Right cardiac atrium (tissue), 5 donors: Measurements from ENCODE around the gene MAPK10. TPM values are rescaled to one million over a fixed set of nuclear protein-coding genes. Genes with fewer than 3 reads are reported as not detected.

ENCODE experiments used
- ATAC-seq, 2 donors: fragments of 200-7000 bp; cut with Tn5 transposase; one replicate each; pipeline versions ENCODE4 v1.8.0 to v1.9.1; 2020; ENCODE audit warnings: moderate library complexity in 2 of 2, mild to moderate bottlenecking in 1 of 2
- DNase-seq, 3 donors: peaks; one replicate each; pipeline ENCODE4 v3.0.0-alpha.2; 2020
- H3K27ac ChIP-seq: one replicate; pipeline ENCODE4 v1.5.1; 2013; ENCODE audit warnings: mild to moderate bottlenecking, low read length, control low read depth, moderate library complexity
- H3K27me3 ChIP-seq: one replicate; pipeline ENCODE4 v1.6.1; 2013; ENCODE audit not compliant: control insufficient read depth, insufficient read depth
- H3K4me1 ChIP-seq: one replicate; pipeline ENCODE4 v1.6.1; 2013; ENCODE audit warnings: low read length; ENCODE audit not compliant: control insufficient read depth, insufficient read depth
- H3K4me3 ChIP-seq: one replicate; pipeline ENCODE4 v1.5.1; 2013; ENCODE audit warnings: low read length, control low read depth
- H3K9me3 ChIP-seq: one replicate; pipeline ENCODE4 v1.6.1; 2013; ENCODE audit warnings: low read length; ENCODE audit not compliant: control insufficient read depth
- WGBS: extraction: QIAGEN DNeasy Blood & Tissue Kit; methylation state at CpG from one replicate; pipeline ENCODE4 v1.1.7; 2013; 5-methylcytosine and 5-hydroxymethylcytosine counted together
- intact Hi-C, 4 donors: fragments of 100-400 bp; cut with DNase I; formaldehyde crosslinking; loops; one replicate each; pipeline versions ENCODE4 v1.11.0 to v1.14.0; 2022 to 2023
- polyA plus RNA-seq: library from polyadenylated mRNA; stranded (reverse); fragments of 200-250 nt; gene quantifications from one replicate; pipeline ENCODE4 v1.2.3, GENCODE V29; 2013
- total RNA-seq, 4 donors: library from RNA; stranded (reverse); fragmentation: NEBNext Ultra II Directional; extraction: Animal tissue kit (Norgen Biotek cat#: 25700); gene quantifications; one replicate each; pipeline ENCODE4 v1.2.1, GENCODE V29; 2021
- donor health status: healthy with polysubstance abuse.
- donor health status: DM: no; HTN: yes; CAD: no.
- donor health status: DM: no; HTN: no; CAD: no.
- donor health status: DM: no; HTN: yes; CAD: no; lungs with severe emphysema.
- donor health status: DM: yes; HTN: yes; CAD: no.

MAPK10 gene
- total and polyA plus RNA-seq, 5 donors, result 6.6 to 12.9 (median 7.8) TPM

DNA sequence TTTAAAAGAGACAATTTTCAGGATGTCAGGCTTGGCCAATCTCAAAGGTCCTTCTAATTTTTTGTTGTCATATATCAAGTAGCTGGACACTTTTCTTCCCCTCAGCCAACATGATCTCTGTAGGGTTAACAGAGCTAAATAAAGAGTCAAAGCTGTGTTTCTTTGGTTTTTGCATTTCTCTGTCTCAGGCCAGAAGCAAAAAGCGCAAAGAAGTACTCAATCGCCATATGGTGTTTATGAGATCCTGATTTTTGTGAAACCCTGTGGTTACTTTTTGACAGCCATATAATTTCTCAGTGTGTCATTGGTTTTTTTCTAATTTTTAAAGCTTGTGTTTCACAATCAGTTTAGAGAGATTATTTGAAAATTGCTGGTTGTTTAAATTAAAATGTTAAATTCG, 111.9 kb downstream of the MAPK10 start:
- ATAC-seq (no peak), DNase-seq (no peak)
- Histone ChIP-seq H3K4me3 (no peak overlapping the region), H3K27ac (no peak overlapping the region), H3K9me3 (peaks cover 1% of the 10 kb centered on the region), H3K4me1 (no peaks in the 10 kb centered on the region), H3K27me3 (no peaks in the 10 kb centered on the region)
- 87% methylated on average over 3 of the region's 3 CpGs for WGBS
- intact Hi-C loops, result no loop called here

DNA sequence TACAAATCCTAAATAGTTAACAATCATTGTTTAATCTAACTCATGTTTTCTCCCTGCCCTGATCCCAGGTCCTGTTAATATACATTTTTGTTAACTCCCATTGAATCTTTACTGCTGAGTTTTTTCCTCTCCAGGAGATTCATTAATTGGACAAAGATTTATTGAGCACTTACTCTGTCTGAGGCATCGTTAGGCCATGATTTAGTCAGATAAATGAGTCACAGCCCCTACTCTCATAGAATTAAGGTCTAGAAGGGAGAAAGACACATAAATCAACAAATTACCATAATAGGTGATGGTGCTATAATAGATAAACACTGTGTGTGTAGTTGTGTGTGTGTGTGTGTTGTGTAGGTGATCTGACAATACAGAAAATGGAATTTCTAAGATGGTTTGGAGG, 112.5 kb downstream of the MAPK10 start:
- no peak overlapping the region for H3K27ac ChIP-seq
- WGBS, result 42% methylated on average over 1 of the region's 1 CpG
- H3K9me3 ChIP-seq, result peaks cover 1% of the 10 kb centered on the region
- no peaks in the 10 kb centered on the region for H3K4me1 ChIP-seq
- intact Hi-C loops, result no loop called here
- H3K27me3 ChIP-seq, result no peaks in the 10 kb centered on the region
- no peak overlapping the region for H3K4me3 ChIP-seq
- ATAC-seq, result no peak
- DNase-seq, result no peak

DNA sequence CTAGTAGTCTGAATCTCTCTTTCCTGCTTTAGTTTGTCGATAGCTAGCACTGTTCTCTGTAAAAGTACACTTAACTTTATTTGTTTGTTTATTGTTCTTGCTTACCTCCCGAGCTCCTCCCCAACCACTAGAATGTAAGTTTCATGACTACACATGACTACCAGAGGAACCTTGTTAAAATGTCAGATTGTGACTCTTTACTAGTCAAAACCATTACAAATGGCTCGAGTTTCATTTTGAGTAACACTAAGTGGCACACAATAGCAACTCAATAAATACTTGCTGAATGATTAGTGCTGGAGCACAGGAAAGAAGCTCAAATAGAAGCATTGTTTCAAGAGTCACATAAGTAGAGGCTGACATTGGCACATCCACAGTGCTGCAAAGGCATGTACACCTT, 116.1 kb downstream of the MAPK10 start:
- intact Hi-C loops, result no loop called here
- no peak for DNase-seq
- WGBS, result 80% methylated on average over 3 of the region's 3 CpGs
- H3K4me3 ChIP-seq, result no peak overlapping the region
- no peaks in the 10 kb centered on the region for H3K4me1 ChIP-seq
- H3K9me3 ChIP-seq, result peaks cover 1% of the 10 kb centered on the region
- ATAC-seq, result no peak
- H3K27me3 ChIP-seq, result no peaks in the 10 kb centered on the region
- no peak overlapping the region for H3K27ac ChIP-seq

DNA sequence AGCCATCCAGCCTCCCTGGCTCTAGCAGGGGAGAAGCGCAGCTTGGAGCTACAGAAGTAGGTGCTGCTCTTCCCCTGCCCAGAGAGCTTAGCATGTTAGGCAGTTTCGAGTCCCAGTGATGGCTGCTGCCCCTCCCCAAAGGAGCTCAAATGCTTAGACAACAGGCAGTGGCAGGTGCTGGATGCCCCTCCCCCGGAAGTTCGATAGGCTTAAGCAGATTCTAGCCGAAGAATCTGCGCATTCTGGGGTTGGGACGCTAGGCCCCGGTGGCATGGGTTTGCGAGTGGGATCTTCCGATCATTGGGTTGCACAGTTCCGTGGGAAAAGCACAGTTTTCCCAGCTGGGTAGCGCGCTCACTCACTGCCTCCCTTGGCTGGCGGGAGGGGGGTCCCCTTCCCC, 117.2 kb downstream of the MAPK10 start:
- Histone ChIP-seq H3K27ac (no peak overlapping the region), H3K4me1 (no peaks in the 10 kb centered on the region), H3K4me3 (no peak overlapping the region), H3K9me3 (peaks cover 1% of the 10 kb centered on the region), H3K27me3 (no peaks in the 10 kb centered on the region)
- peak in 1 of 3 donors; percentile 21 for DNase-seq
- intact Hi-C loops, result no loop called here
- ATAC-seq, result no peak
- 90% methylated on average over 14 of the region's 14 CpGs for WGBS

DNA sequence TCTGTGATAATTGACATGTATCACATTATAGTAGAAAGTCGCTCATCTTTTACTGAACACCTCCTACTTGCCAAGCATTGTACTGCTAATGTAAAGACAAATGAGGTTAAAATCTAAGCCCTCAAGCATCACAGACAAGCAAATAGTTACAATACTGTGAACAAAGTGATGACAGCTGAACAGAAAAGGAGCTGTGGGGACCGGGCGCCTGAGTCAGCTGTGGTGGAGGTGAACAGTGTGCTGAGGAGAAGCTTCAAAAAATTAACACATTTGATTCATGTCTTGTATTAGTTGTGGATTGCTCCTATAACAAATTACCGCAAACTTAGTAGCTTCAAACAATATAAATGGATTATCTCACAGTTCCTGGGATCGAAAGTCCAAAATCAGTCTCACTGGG, 124.3 kb downstream of the MAPK10 start:
- intact Hi-C loops, result no loop called here
- Histone ChIP-seq H3K27ac (no peak overlapping the region), H3K27me3 (no peaks in the 10 kb centered on the region), H3K4me3 (no peak overlapping the region), H3K4me1 (no peaks in the 10 kb centered on the region), H3K9me3 (no peaks in the 10 kb centered on the region)
- WGBS, result 63% methylated on average over 5 of the region's 5 CpGs
- no peak for DNase-seq
- no peak for ATAC-seq

DNA sequence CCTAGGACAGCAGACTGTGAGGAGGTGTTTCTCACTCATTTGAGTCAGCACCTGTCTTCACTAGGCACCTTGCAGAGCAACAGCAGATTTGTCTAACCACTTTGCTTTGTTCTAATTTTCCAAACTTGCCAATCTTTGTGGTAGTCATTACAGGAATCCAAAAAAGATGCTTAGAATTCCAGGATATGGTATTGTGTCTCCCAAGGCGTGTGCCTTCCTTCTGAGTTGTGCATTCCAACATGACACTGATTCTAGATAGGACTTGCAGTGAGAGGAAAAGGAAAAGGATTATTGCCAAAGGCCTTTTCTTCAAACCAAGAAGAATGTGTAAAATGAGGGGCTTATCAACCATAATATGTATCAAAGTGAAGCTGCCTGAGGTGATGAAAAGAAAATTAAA, 126.2 kb downstream of the MAPK10 start:
- Histone ChIP-seq H3K27me3 (no peaks in the 10 kb centered on the region), H3K9me3 (no peaks in the 10 kb centered on the region), H3K27ac (no peak overlapping the region), H3K4me3 (no peak overlapping the region), H3K4me1 (no peaks in the 10 kb centered on the region)
- ATAC-seq (no peak), DNase-seq (no peak)
- intact Hi-C loops, result no loop called here
- whole genome bisulfite sequencing, result 30% methylated on average over 1 of the region's 1 CpG

DNA sequence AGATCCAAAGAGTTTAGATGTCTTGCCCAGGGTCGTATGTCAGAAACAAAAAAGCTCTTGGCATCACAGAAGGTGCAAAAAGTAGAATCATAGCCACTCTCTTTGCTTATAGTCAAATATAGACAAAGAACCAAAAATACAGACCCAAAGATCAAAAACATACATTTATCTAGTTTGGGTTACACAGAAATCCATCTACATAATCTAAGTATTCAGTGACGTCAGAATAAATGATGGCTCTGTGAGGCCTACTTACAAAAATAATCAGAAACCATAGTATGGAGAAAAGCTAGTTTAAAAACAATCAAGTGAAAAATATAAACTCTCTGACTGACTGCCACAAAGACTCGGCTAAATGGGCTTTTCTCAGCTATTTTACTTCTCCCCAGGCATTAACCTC, 126.8 kb downstream of the MAPK10 start:
- ATAC-seq (no peak), DNase-seq (no peak)
- intact Hi-C loops, result no loop called here
- no peaks in the 10 kb centered on the region for H3K9me3 ChIP-seq
- no peaks in the 10 kb centered on the region for H3K4me1 ChIP-seq
- no peak overlapping the region for H3K27ac ChIP-seq
- no peaks in the 10 kb centered on the region for H3K27me3 ChIP-seq
- H3K4me3 ChIP-seq, result no peak overlapping the region
- WGBS, result 70% methylated on average over 3 of the region's 3 CpGs

DNA sequence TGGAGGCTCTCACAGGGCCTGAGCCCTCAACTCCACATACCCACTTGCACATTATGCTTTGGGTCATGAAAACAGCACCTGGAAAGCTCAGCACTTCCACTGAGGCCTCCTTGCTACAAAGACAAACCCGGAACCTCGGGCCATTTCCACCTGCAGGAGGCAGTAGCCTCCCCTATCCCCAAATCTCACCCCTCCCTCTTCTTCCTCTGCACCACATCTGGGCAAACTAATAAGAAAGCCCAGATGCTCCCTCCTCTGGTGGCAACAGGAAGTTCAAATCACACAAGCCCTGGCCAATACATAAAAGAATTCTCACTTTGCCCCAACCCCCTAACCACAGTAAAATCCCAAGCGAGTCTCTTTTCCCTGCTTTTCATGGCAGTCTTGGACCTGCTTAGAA, 136.4 kb downstream of the MAPK10 start:
- DNase-seq (no peak), ATAC-seq (no peak)
- H3K27ac ChIP-seq, result no peak overlapping the region
- no peaks in the 10 kb centered on the region for H3K27me3 ChIP-seq
- H3K4me3 ChIP-seq, result no peak overlapping the region
- H3K4me1 ChIP-seq, result no peaks in the 10 kb centered on the region
- 32% methylated on average over 3 of the region's 3 CpGs for WGBS
- H3K9me3 ChIP-seq, result no peaks in the 10 kb centered on the region
- intact Hi-C loops, result no loop called here

DNA sequence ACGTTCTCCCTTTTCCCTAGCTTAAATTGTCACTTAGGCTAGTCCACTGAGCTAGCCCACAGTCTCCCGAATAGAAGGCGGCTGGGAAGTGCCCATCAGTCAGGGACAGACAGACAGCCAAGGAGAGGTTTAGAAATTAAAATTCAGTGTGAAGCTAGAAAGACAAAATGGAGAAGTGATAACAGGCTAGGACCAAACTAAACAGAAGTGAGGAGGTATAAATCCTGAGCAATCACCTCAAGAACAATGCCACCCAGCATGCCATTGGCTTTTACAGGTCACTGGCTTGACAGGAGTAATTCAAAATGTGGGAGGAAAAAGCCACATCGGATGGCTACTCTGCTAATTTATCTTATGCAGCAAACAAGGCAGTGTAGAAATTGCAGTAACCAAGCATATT, 138.9 kb downstream of the MAPK10 start:
- intact Hi-C loops, result no loop called here
- Histone ChIP-seq H3K27ac (no peak overlapping the region), H3K27me3 (no peaks in the 10 kb centered on the region), H3K9me3 (no peaks in the 10 kb centered on the region), H3K4me1 (no peaks in the 10 kb centered on the region), H3K4me3 (no peak overlapping the region)
- no peak for ATAC-seq
- no peak for DNase-seq
- WGBS, result 85% methylated on average over 4 of the region's 4 CpGs

DNA sequence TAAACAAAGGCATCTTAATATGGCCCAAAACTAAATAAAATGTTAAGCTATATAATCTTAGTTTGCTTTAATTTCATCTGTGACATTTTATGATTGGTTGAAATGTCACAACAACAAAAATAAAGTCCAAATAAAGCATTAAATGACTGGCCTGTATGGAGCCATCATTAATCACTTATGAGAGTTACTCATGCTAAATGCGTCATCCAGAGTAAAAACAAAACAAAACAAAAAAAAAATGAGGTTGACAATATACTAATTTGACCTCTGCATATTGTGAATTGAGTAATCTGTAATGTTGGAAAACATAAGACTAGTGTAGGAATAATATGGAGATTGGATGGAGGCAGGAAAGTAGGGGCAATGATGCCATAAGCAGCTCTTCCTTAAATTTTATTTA, 139.7 kb downstream of the MAPK10 start:
- Histone ChIP-seq H3K4me1 (no peaks in the 10 kb centered on the region), H3K27ac (no peak overlapping the region), H3K9me3 (no peaks in the 10 kb centered on the region), H3K4me3 (no peak overlapping the region), H3K27me3 (no peaks in the 10 kb centered on the region)
- ATAC-seq (no peak), DNase-seq (no peak)
- intact Hi-C loops, result no loop called here
- 79% methylated on average over 1 of the region's 1 CpG for WGBS

DNA sequence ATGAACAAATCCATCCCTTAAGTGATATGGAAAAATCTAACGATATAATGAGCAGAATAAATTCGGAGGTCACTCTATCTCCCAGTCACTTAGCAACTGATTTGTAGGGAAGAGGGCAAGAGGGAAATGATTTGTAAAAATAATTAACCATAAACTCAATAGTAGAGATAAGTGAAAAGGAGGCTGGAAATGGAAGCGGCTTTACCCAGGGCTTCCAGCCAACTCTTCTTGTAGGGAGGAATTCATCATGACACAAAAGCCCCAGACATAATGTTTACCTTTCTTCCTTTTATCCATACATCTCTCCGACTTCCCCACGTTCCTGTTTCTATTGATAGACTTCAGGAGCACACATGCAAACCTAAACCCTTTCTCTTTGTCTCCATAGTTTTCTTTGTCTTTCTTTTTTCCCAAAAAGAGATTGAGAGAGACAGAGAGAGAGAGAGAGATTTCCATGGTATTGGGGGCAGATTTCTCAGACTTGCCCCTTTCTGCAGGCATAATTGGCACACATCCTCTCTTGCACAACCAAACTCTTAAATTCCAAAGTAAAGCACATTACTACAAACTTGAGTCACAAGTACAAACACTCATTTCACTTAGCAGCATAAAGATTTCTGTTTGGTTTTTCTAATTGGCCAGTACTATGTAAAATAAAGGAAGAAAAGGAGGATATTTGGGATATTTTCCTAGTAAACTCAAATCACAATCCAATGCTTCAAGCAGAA, 140.9 kb downstream of the MAPK10 start:
- ATAC-seq (no peak), DNase-seq (no peak)
- Histone ChIP-seq H3K4me3 (no peak overlapping the region), H3K27ac (no peak overlapping the region), H3K4me1 (no peaks in the 10 kb centered on the region), H3K27me3 (no peaks in the 10 kb centered on the region), H3K9me3 (no peaks in the 10 kb centered on the region)
- 42% methylated on average over 5 of the region's 5 CpGs for WGBS
- intact Hi-C loops, result no loop called here

DNA sequence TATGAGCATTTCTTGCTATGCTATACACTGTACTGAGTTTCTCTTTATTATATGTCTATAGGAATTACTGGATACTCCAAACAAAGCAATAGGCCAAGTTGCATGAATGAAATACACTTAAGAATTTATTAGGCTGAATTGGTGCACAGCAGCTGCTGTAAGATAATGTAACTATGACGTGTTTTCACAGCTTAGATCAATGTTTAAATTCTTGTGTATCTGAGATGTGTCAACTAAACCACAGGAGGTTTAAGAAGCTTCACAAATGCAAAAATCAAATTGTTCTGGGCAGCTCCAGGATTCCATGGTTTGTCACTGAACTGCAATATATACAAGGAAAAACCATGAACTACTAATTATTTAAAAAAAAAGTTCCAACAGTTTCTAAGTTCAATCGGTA, 156.7 kb downstream of the MAPK10 start:
- ATAC-seq, result no peak

More for the DNA sequence above, 156.7 kb downstream of the MAPK10 start:
- WGBS, result 85% methylated on average over 2 of the region's 2 CpGs
- Histone ChIP-seq H3K4me1 (no peaks in the 10 kb centered on the region), H3K27ac (no peak overlapping the region), H3K4me3 (no peak overlapping the region), H3K9me3 (no peaks in the 10 kb centered on the region), H3K27me3 (no peaks in the 10 kb centered on the region)
- intact Hi-C loops, result no loop called here
- DNase-seq, result no peak
